HL-60 (cell line): ENCODE data around the gene EDIL3.

Source experiments
- DNase-seq, 2 experiments: peaks; one replicate each; pipeline ENCODE4 v3.0.0-alpha.2; 2010 to 2020; ENCODE audit warnings: low read depth in 1 of 2, low spot score in 1 of 2
- H3K27ac ChIP-seq: fragments of 250-450 bp; sonication (Bioruptor Pico); replicated peaks from 2 replicates; pipeline ENCODE4 v1.5.1; 2020; ENCODE audit warnings: mild to moderate bottlenecking, moderate library complexity
- H3K27me3 ChIP-seq: fragments of 250-450 bp; sonication (Bioruptor Pico); 2 replicates; pipeline ENCODE4 v1.5.1; 2021; ENCODE audit warnings: mild to moderate bottlenecking, moderate library complexity; ENCODE audit not compliant: insufficient read depth, poor library complexity, severe bottlenecking
- H3K4me3 ChIP-seq: replicated peaks from 2 replicates; pipeline ENCODE4 v1.5.1; 2011; ENCODE audit warnings: mild to moderate bottlenecking, control low read depth, low read length; ENCODE audit not compliant: insufficient read depth
- CTCF ChIP-seq: IDR thresholded peaks from one replicate; pipeline ENCODE4 v1.5.1; 2011; ENCODE audit warnings: low read length, control low read depth, inconsistent platforms; ENCODE audit not compliant: insufficient read depth
- GABPA ChIP-seq: IDR thresholded peaks from 2 replicates; pipeline ENCODE4 v1.6.1; 2012; ENCODE audit warnings: low read depth
- POLR2AphosphoS5 ChIP-seq: IDR thresholded peaks from 2 replicates; pipeline ENCODE4 v1.6.1; 2012; ENCODE audit warnings: low read depth
- REST ChIP-seq: IDR thresholded peaks from 2 replicates; pipeline ENCODE4 v1.6.1; 2012; ENCODE audit warnings: low read depth; ENCODE audit not compliant: insufficient replicate concordance
- SPI1 ChIP-seq: IDR thresholded peaks from 2 replicates; pipeline ENCODE4 v1.6.1; 2012; ENCODE audit warnings: low read depth, mild to moderate bottlenecking, borderline replicate concordance

Gene EDIL3

GRCh38 chr5:84088996-84089395, 295.7 kb downstream of the EDIL3 start:
- no peaks in the 10 kb centered on the region for H3K27me3 ChIP-seq
- peak in 1 of 2 experiments; percentile 9 for DNase-seq
- TF ChIP-seq REST (no peak), GABPA (no peak), CTCF (no peak), SPI1 (no peak), POLR2AphosphoS5 (no peak)
- no peak overlapping the region for H3K27ac ChIP-seq
- H3K4me3 ChIP-seq = no peak overlapping the region

- H3K4me3 ChIP-seq = no peak overlapping the region
- DNase-seq = no peak
- H3K27ac ChIP-seq = no peak overlapping the region
- no peak for TF ChIP-seq GABPA
- TF ChIP-seq REST = no peak
- no peak for TF ChIP-seq CTCF
- TF ChIP-seq POLR2AphosphoS5 = no peak
- H3K27me3 ChIP-seq = no peaks in the 10 kb centered on the region
Observed at GRCh38 chr5:84086511-84086910, 298.2 kb downstream of the EDIL3 start.

- Histone ChIP-seq H3K4me3 (no peak overlapping the region), H3K27me3 (no peaks in the 10 kb centered on the region), H3K27ac (no peak overlapping the region)
- no peak for TF ChIP-seq SPI1
- DNase-seq = no peak
Observed at GRCh38 chr5:84085387-84086041, 299.2 kb downstream of the EDIL3 start.

GRCh38 chr5:84080908-84081307, 303.8 kb downstream of the EDIL3 start:
- no peak overlapping the region for H3K27ac ChIP-seq
- H3K27me3 ChIP-seq = no peaks in the 10 kb centered on the region
- TF ChIP-seq CTCF (no peak), GABPA (no peak)
- no peak overlapping the region for H3K4me3 ChIP-seq
- no peak for DNase-seq
